HepG2 (cell line): Measurements from ENCODE around the gene VPS18. TPM values are rescaled to one million over a fixed set of nuclear protein-coding genes. Genes with fewer than 3 reads are reported as not detected.
A peak's percentile ranks its signal among the peaks of the same experiment; 100 is the strongest.

Experiments
- ATAC-seq: fragments of 200-7000 bp; cut with Tn5 transposase; 3 replicates; pipeline ENCODE4 v1.9.1; 2020; ENCODE audit warnings: mild to moderate bottlenecking, moderate library complexity
- BruUV-seq: library from RNA; stranded (reverse); fragments of 400-500 nt; replicated peaks from 2 replicates; lab custom pipeline; 2021; lab: Mats Ljungman, UMichigan
- CTCF ChIA-PET: fragments of 300-600 bp; formaldehyde crosslinking; extraction: SDS; loops from one replicate; lab custom pipeline; 2021; ENCODE audit warnings: low total read pairs, inconsistent platforms, low intra/inter-chr PET ratio; lab: Yijun Ruan, JAX
- POLR2A ChIA-PET: fragments of 350-600 bp; sonication (Branson Sonifier 250); formaldehyde crosslinking; loops from one replicate; lab custom pipeline; 2020; ENCODE audit warnings: antibody characterized with exemption, inconsistent platforms; lab: Yijun Ruan, JAX
- DNase-seq: peaks from one replicate; pipeline ENCODE4 v3.0.0-alpha.2; 2015; ENCODE audit warnings: low spot score
- FAIRE-seq: peaks from 3 replicates; lab custom pipeline; 2011; peaks lifted over from hg19 to GRCh38; lab: Jason Lieb, UNC
- H2AFZ ChIP-seq: one replicate; pipeline ENCODE4 v1.6.1; 2011; ENCODE audit warnings: low read length, inconsistent platforms
- H3K27ac ChIP-seq: fragments of 300-600 bp; 3 replicates; pipeline ENCODE4 v1.8.0; 2011; ENCODE audit warnings: mixed run types, mild to moderate bottlenecking, mixed read lengths, low read length, inconsistent platforms; ENCODE audit not compliant: insufficient read depth; ENCODE audit errors: extremely low read length
- H3K27me3 ChIP-seq, 2 experiments: fragments of 200-600 bp in 1 of 2; 2 replicates in 1 of 2; 3 replicates in 1 of 2; pipeline versions ENCODE4 v1.6.0 to v1.8.0; 2011; ENCODE audit warnings: low read length in 2 of 2, mild to moderate bottlenecking in 2 of 2, moderate library complexity in 2 of 2, inconsistent platforms in 1 of 2; ENCODE audit not compliant: insufficient read depth in 2 of 2, control insufficient read depth in 1 of 2
- H3K36me3 ChIP-seq, 2 experiments: fragments of 200-600 bp in 1 of 2; replicated peaks in 1 of 2; 2 replicates in 1 of 2; 3 replicates in 1 of 2; pipeline versions ENCODE4 v1.5.1 to v1.8.0; 2011; ENCODE audit warnings: low read length in 2 of 2, inconsistent platforms in 1 of 2; ENCODE audit not compliant: insufficient read depth in 2 of 2, control insufficient read depth in 1 of 2
- H3K4me1 ChIP-seq: 2 replicates; pipeline ENCODE4 v1.5.1; 2012; ENCODE audit warnings: low read length, inconsistent platforms; ENCODE audit not compliant: insufficient read depth
- H3K4me2 ChIP-seq: 2 replicates; pipeline ENCODE4 v1.6.0; 2011; ENCODE audit warnings: low read depth, low read length, inconsistent platforms
- H3K4me3 ChIP-seq, 3 experiments: fragments of 200-600 bp in 1 of 3; sonication (generic), shearing (Covaris generic) in 1 of 3; replicated peaks in 1 of 3; 2 replicates each; pipeline ENCODE4 v1.5.1; 2011 to 2016; ENCODE audit warnings: low read length in 3 of 3, inconsistent platforms in 2 of 3, low read depth in 2 of 3, mild to moderate bottlenecking in 2 of 3, control low read depth in 1 of 3, mixed read lengths in 1 of 3; ENCODE audit not compliant: insufficient read depth in 1 of 3
- H3K79me2 ChIP-seq: one replicate; pipeline ENCODE4 v1.6.1; 2011; ENCODE audit warnings: low read length, inconsistent platforms; ENCODE audit not compliant: insufficient read depth
- H3K9ac ChIP-seq: 2 replicates; pipeline ENCODE4 v1.6.0; 2011; ENCODE audit warnings: mild to moderate bottlenecking, low read depth, low read length, inconsistent platforms; ENCODE audit not compliant: insufficient read depth
- H3K9me3 ChIP-seq: 2 replicates; pipeline ENCODE4 v1.5.1; 2012; ENCODE audit warnings: mild to moderate bottlenecking, low read length
- H4K20me1 ChIP-seq: 2 replicates; pipeline ENCODE4 v1.6.0; 2011; ENCODE audit warnings: inconsistent platforms, mild to moderate bottlenecking, low read length, moderate library complexity; ENCODE audit not compliant: insufficient read depth
- BCL3 ChIP-seq: sonication (generic); formaldehyde crosslinking; IDR thresholded peaks from 2 replicates; pipeline ENCODE4 v1.5.1; 2020; ENCODE audit warnings: mild to moderate bottlenecking, missing genetic modification reagents, moderate library complexity
- CBX1 ChIP-seq: IDR thresholded peaks from one replicate; pipeline ENCODE4 v1.6.1; 2016; ENCODE audit warnings: antibody characterized with exemption, low read depth
- FLYWCH1 ChIP-seq: sonication (generic); formaldehyde crosslinking; IDR thresholded peaks from 2 replicates; pipeline ENCODE4 v1.8.1; 2023; ENCODE audit warnings: mild to moderate bottlenecking, missing genetic modification reagents
- HOMEZ ChIP-seq: IDR thresholded peaks from 2 replicates; pipeline ENCODE4 v1.6.1; 2016; ENCODE audit warnings: low read depth
- MTERF4 ChIP-seq: sonication (generic); formaldehyde crosslinking; IDR thresholded peaks from 2 replicates; pipeline ENCODE4 v1.8.0; 2023; ENCODE audit warnings: mild to moderate bottlenecking, missing genetic modification reagents
- MTF2 ChIP-seq: sonication (generic); formaldehyde crosslinking; IDR thresholded peaks from 2 replicates; pipeline ENCODE4 v1.5.0; 2020; ENCODE audit warnings: missing genetic modification reagents, borderline replicate concordance
- MXD1 ChIP-seq: sonication (generic); formaldehyde crosslinking; IDR thresholded peaks from 2 replicates; pipeline ENCODE4 v1.4.0; 2020; ENCODE audit warnings: mild to moderate bottlenecking, missing genetic modification reagents
- ONECUT2 ChIP-seq: sonication (generic); formaldehyde crosslinking; IDR thresholded peaks from 2 replicates; pipeline ENCODE4 v1.4.0; 2020; ENCODE audit warnings: missing genetic modification reagents
- RBAK ChIP-seq: sonication (generic); formaldehyde crosslinking; IDR thresholded peaks from 2 replicates; pipeline ENCODE4 v1.5.1; 2020; ENCODE audit warnings: mild to moderate bottlenecking, missing genetic modification reagents
- SKI ChIP-seq: fragments of 450-650 bp; IDR thresholded peaks from one replicate; pipeline ENCODE4 v1.6.1; 2018; ENCODE audit warnings: mild to moderate bottlenecking; ENCODE audit not compliant: partially characterized antibody
- SRSF9 ChIP-seq: fragments of 200-400 bp; formaldehyde crosslinking; IDR thresholded peaks from 2 replicates; pipeline ENCODE4 v1.6.1; 2018; ENCODE audit warnings: borderline replicate concordance, mild to moderate bottlenecking, low read depth, low read length; ENCODE audit not compliant: insufficient read depth, poor library complexity, severe bottlenecking
- TCF7 ChIP-seq: sonication (generic); IDR thresholded peaks from 2 replicates; pipeline ENCODE4 v1.6.1; 2016; ENCODE audit warnings: antibody characterized with exemption, low read depth
- ZFP91 ChIP-seq: sonication (generic); formaldehyde crosslinking; IDR thresholded peaks from 2 replicates; pipeline ENCODE4 v1.9.0; 2022; ENCODE audit warnings: missing genetic modification reagents, mild to moderate bottlenecking, borderline replicate concordance
- ZMAT3 ChIP-seq: sonication (generic); formaldehyde crosslinking; conservative IDR thresholded peaks from 2 replicates; pipeline ENCODE4 v1.7.0; 2021; ENCODE audit warnings: missing genetic modification reagents
- ZNF713 ChIP-seq: sonication (generic); formaldehyde crosslinking; IDR thresholded peaks from 2 replicates; pipeline ENCODE4 v1.4.0; 2020; ENCODE audit warnings: mild to moderate bottlenecking, missing genetic modification reagents
- ZNF768 ChIP-seq: sonication (generic); formaldehyde crosslinking; IDR thresholded peaks from 2 replicates; pipeline ENCODE4 v1.4.0; 2020; ENCODE audit warnings: missing genetic modification reagents
- WGBS: methylation state at CpG from one replicate; pipeline ENCODE4 v1.1.6; 2017; ENCODE audit warnings: low lambda C conversion rate; 5-methylcytosine and 5-hydroxymethylcytosine counted together
- in situ Hi-C: cut with HindIII; loops from 2 replicates; pipeline ENCODE4 v1.10.0; 2017; ENCODE audit warnings: low pct_unique_long_range_greater_than_20kb; ENCODE audit not compliant: extremely low pct_ligation_motif_present
- intact Hi-C: fragments of 100-400 bp; cut with micrococcal nuclease; formaldehyde crosslinking; loops from one replicate; pipeline ENCODE4 v1.10.0; 2022; ENCODE audit not compliant: unreplicated experiment
- polyA plus RNA-seq, 8 experiments: library from polyadenylated mRNA; depleted of rRNA in 3 of 8; stranded (reverse) in 7 of 8; unstranded in 1 of 8; fragments of >200 nt; fragmentation: Illumina TruSeq in 4 of 8; extraction: Trizol in 4 of 8; gene quantifications; 2 replicates each; pipeline versions ENCODE4 v1.2.1 to v1.2.3, GENCODE V29; 2011 to 2016; ENCODE audit warnings: low read depth in 4 of 8, missing spikeins in 1 of 8, mixed read lengths in 1 of 8; ENCODE audit not compliant: insufficient read depth in 1 of 8
- total RNA-seq, 5 experiments: library from RNA; depleted of rRNA; stranded (reverse); fragments of >200 nt; fragmentation: Illumina TruSeq; extraction: Trizol; gene quantifications; 2 replicates each; pipeline ENCODE4 v1.2.3, GENCODE V29; 2016; ENCODE audit warnings: low read depth in 1 of 5

The VPS18 gene
- total and polyA plus RNA-seq, 2 of the 13 experiments (the other 11 are each of a cell fraction or from before 2014, with no cell fraction given): 5.8 to 17.0 TPM

GRCh38 chr15:40932156-40932555 is 37.9 kb downstream of the VPS18 start (continued):
- TF ChIP-seq BCL3 (CRISPR knock-in tag) (0 out of 2 replicates have a peak, but pooled peaks have one; percentile 27), MTF2 (CRISPR knock-in tag) (0 out of 2 replicates have a peak, but pooled peaks have one; percentile 9), RBAK (CRISPR knock-in tag) (peak; percentile 15; the same call in 1 of the 2 replicates)

GRCh38 chr15:40932649-40933516 is 38.6 kb downstream of the VPS18 start:
- Histone ChIP-seq H3K27ac (no peak overlapping the region), H3K4me2 (peak overlapping the region; percentile 96), H3K9ac (no peak overlapping the region), H3K9me3 (no peaks in the 10 kb centered on the region), H3K79me2 (no peaks in the 10 kb centered on the region), H3K4me3 (peak overlapping the region; percentile 46 to 70 (median 49)), H4K20me1 (no peaks in the 10 kb centered on the region), H3K27me3 (peaks cover 9 to 38% of the 10 kb centered on the region in 2 experiments), H3K36me3 (no peaks in the 10 kb centered on the region), H2AFZ (no peak overlapping the region), H3K4me1 (peaks cover 99% of the 10 kb centered on the region)
- 0% methylated on average over 7 of the region's 11 CpGs for WGBS
- BruUV-seq: no TSS peak
- intact Hi-C loops (no loop called here), in situ Hi-C loops (no loop called here)
- DNase-seq: peak; percentile 75
- ATAC-seq: peak; percentile 70
- peak; percentile 95 for FAIRE-seq
- CTCF ChIA-PET: no interaction called here
- POLR2A ChIA-PET: interaction anchor here (1.1 to 1.9 kb wide), 4 partner anchors 8 to 23 kb away, joined by 3 to 7 read pairs (median 3); no protein-coding TSS in a partner anchor
- 0 out of 2 replicates have a peak, but pooled peaks have one; percentile 7 for TF ChIP-seq TCF7
- no peak for TF ChIP-seq ZFP91 (CRISPR knock-in tag)
- no peak for TF ChIP-seq ZMAT3 (CRISPR knock-in tag)
- TF ChIP-seq ONECUT2: no peak
- no peak for TF ChIP-seq SRSF9
- TF ChIP-seq MXD1 (CRISPR knock-in tag): peak; percentile 41; the same call in 1 of the 2 replicates
- no peak for TF ChIP-seq FLYWCH1 (CRISPR knock-in tag)
- TF ChIP-seq HOMEZ (CRISPR knock-in tag): no peak
- TF ChIP-seq MTERF4 (CRISPR knock-in tag): no peak
- TF ChIP-seq ZNF713: no peak
- no peak for TF ChIP-seq CBX1
- no peak for TF ChIP-seq ZNF768 (CRISPR knock-in tag)
- no peak for TF ChIP-seq SKI
